GM21737 (cell line): ENCODE measurements around the gene ACIN1.
"Not testable (repeated sequence)": the region's sequence is repeated elsewhere in the genome, so short reads cannot be mapped to it uniquely, and the experiment has no call there.

Experiments used
- ATAC-seq: cut with Tn5 transposase; IDR thresholded peaks from one replicate; pipeline ENCODE4 v1.9.1; 2021; ENCODE audit warnings: mild to moderate bottlenecking, moderate library complexity; ENCODE audit not compliant: unreplicated experiment

ACIN1 gene

GRCh38 chr14:23123419-23123818, 28.5 kb upstream of the ACIN1 start:
- ATAC-seq: no peak

- no peak for ATAC-seq
These were observed 27.1 kb upstream of the ACIN1 start for GRCh38 chr14:23122086-23122485.

GRCh38 chr14:23121361-23121771, 26.4 kb upstream of the ACIN1 start:
- peak; percentile 51 for ATAC-seq

- peak; percentile 70 for ATAC-seq
These were observed 25.8 kb upstream of the ACIN1 start for GRCh38 chr14:23120541-23121251.

- no peak for ATAC-seq
These were observed 24.7 kb upstream of the ACIN1 start for GRCh38 chr14:23119363-23120327.

- ATAC-seq: no peak
These were observed 23.8 kb upstream of the ACIN1 start, which contains the start of gene CEBPE for GRCh38 chr14:23118506-23119362. TSS of gene CEBPE (minus strand) at chr14:23119255. CDS start at chr14:23119091, 164 bp downstream.

DNA sequence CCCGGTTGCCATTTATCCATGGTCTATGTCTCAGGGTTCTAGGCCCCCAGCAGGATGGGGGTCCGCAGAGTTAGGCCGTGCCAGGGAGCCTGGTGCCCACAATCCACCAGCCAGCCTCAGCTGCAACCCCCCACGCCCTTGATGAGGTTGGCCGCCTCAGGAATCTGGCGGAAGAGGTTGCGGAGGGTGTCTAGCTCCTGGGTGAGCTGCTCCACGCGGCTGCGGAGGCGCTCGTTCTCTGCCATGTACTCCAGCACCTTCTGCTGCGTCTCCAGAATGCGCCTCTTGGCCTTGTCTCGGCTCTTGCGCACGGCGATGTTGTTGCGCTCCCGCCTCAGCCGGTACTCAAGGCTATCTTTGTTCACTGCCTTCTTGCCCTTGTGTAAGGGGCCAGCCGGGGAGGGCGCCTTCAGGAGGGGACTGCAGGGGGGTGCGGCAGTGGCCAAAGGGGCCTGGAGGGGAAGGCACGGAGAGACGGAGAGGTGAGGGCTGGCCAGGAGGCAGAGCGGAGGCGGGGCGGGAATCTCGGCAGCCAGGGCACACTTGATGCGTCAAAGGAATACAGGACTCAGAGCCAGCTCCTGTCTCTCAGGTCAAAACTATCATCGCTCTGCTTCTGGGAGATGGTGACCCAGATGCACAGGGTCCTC, 22.6 kb upstream of the ACIN1 start:
- ATAC-seq: no peak

DNA sequence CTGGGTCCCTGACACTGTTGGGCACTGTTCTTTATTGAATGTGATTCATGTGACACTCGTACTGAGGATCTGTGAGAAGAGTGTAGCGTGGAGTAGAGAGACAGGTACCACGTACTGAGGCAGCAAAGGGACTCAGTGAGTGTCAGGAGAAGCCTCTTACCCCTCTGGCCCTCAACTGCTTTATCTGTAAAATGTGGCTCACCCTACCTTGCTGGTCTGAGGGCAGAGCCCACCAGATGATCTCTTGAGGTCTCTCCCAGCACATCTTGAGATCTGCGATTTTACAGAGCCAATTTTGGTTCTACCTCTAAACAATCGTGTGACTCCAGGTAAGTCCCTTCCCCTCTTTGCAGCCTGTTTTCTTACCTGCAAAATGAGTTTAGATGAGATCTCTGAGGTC, 21.0 kb upstream of the ACIN1 start:
- ATAC-seq: no peak

DNA sequence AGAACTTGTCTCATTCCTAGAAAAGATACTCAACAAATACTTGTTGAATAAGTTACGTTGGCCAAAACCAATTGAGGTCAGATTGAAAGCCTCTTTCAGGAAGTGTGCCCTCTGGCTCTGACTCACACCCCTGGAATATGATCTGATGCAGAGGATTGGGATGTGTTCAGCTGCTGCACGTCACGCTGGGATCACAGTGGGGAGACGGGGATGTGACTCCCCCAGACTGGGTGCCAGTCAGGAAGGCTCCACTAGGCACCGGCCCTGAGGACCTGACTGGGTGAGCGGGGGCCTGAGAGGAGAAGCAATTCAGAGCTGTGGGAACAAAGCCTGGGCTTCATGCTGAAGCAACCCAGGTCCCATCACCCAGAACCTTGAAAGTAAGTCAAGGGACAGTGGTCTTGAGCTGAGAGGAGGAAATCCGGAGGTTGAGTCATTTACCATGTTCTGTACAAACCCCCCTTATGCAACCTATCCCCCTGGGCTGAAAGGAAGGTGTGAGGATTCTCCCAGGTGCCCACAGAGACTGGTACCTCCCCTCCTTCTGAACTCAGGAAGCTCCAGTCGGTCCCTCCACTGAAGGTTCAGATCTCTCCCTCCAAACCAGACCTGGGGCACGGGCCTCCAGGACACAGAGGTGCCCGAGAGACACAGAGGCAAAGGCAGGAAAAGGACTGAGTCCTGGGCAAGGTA, 20.2 kb upstream of the ACIN1 start:
- ATAC-seq: no peak

DNA sequence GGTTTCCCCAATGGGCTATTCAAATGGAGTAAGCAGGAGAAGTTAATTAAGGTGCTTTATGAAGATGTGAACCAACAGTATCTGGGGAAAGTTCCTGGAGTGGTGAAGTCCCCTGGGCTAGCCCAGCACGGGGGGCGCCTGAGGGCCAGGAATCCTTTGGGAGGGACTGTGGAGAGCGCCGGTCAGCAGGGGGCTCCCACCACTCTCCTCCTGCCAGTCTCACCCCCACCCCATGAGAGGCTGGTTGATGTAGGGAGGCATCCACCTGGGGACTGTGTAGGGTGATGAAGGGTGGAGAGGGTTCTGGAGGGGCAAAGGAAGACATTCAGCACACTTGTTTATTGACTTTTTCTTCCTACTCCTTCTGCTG, 19.7 kb upstream of the ACIN1 start:
- no peak for ATAC-seq

- no peak for ATAC-seq
These were observed 19.2 kb upstream of the ACIN1 start for GRCh38 chr14:23114120-23114458.

- ATAC-seq: no peak
These were observed 18.6 kb upstream of the ACIN1 start for GRCh38 chr14:23113431-23114119.

- no peak for ATAC-seq
These were observed 17.6 kb upstream of the ACIN1 start for GRCh38 chr14:23112359-23113178.

GRCh38 chr14:23110579-23111365, 15.8 kb upstream of the ACIN1 start:
- no peak for ATAC-seq

DNA sequence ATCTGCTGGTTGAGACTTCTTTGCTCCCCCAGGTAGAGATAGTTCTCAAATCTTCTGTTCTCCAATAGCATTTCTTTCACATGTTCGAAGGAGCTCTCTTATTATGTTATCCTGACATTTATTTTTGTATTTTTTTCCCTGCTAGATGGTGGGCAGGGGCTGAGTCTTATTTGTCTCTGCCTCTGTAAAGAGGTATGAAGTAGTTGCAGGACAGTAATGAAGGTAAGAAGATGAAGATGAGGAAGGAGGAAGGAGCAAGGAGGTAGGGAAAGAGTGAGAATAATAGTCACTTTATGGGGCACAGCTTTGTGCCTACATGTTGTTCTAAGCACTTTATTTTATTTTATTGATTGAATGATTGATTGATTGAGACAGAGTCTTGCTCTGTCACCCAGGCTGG, 14.8 kb upstream of the ACIN1 start:
- no peak for ATAC-seq

GRCh38 chr14:23108169-23108568, 13.2 kb upstream of the ACIN1 start:
- ATAC-seq: not testable (repeated sequence)

GRCh38 chr14:23107620-23108019, 12.7 kb upstream of the ACIN1 start:
- ATAC-seq: not testable (repeated sequence)

- ATAC-seq: no peak
These were observed 11.8 kb upstream of the ACIN1 start for GRCh38 chr14:23106747-23107045.
